Mucosa of rectum (tissue), 2 donors: ENCODE measurements around the gene KBTBD13.
A peak's percentile ranks its signal among the peaks of the same experiment; 100 is the strongest.

Experiments used
- H3K27ac ChIP-seq, 2 donors: one replicate each; pipeline ENCODE4 v1.7.0; 2013; ENCODE audit warnings: inconsistent platforms in 2 of 2, low read depth in 2 of 2, low read length in 2 of 2
- H3K27me3 ChIP-seq, 2 donors: one replicate each; pipeline ENCODE4 v1.7.0; 2013; ENCODE audit warnings: low read length in 2 of 2; ENCODE audit not compliant: control insufficient read depth in 2 of 2, insufficient read depth in 2 of 2
- H3K36me3 ChIP-seq, 2 donors: one replicate each; pipeline ENCODE4 v1.7.0; 2013; ENCODE audit warnings: low read length in 2 of 2; ENCODE audit not compliant: control insufficient read depth in 2 of 2, insufficient read depth in 2 of 2
- H3K4me1 ChIP-seq, 2 donors: one replicate each; pipeline ENCODE4 v1.7.0; 2013; ENCODE audit warnings: low read length in 2 of 2, mild to moderate bottlenecking in 1 of 2; ENCODE audit not compliant: control insufficient read depth in 2 of 2, insufficient read depth in 2 of 2
- H3K4me3 ChIP-seq, 2 donors: one replicate each; pipeline ENCODE4 v1.7.0; 2013; ENCODE audit warnings: low read length in 2 of 2
- H3K9ac ChIP-seq, 2 donors: one replicate each; pipeline ENCODE4 v1.7.0; 2013; ENCODE audit warnings: low read length in 2 of 2, low read depth in 1 of 2, mild to moderate bottlenecking in 1 of 2
- H3K9me3 ChIP-seq, 2 donors: one replicate each; pipeline ENCODE4 v1.7.0; 2013; ENCODE audit warnings: low read length in 2 of 2; ENCODE audit not compliant: control insufficient read depth in 2 of 2
- donor health status: healthy.
- donor health status: Normal muscosa, but diverticular disease.

Gene KBTBD13

DNA sequence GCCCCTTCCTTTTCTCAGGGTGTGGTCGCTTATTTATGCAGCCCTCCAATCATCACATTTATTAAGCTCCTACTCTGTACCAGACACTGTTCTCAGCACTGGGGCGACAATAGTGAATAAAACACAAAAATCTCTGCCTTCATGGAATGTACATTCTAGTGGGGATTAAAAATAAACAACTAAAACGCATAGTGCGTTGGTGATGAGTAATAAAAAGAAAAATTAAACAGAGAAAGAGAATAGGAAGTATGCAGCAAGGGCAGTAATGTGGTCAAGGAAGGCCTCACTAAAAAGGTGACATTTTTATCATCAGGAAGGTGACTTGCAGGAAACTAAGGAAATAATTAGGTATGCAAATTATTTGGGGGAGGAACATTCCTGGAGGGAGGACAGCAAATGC is 26.3 kb upstream of the KBTBD13 start:
- H3K36me3 ChIP-seq: peaks cover 12 to 13% of the 10 kb centered on the region in 2 donors
- H3K9ac ChIP-seq: no peak overlapping the region
- H3K4me3 ChIP-seq: no peak overlapping the region
- no peaks in the 10 kb centered on the region for H3K9me3 ChIP-seq
- peaks cover 15 to 19% of the 10 kb centered on the region in 2 donors for H3K4me1 ChIP-seq
- H3K27ac ChIP-seq: no peak overlapping the region
- no peaks in the 10 kb centered on the region for H3K27me3 ChIP-seq

DNA sequence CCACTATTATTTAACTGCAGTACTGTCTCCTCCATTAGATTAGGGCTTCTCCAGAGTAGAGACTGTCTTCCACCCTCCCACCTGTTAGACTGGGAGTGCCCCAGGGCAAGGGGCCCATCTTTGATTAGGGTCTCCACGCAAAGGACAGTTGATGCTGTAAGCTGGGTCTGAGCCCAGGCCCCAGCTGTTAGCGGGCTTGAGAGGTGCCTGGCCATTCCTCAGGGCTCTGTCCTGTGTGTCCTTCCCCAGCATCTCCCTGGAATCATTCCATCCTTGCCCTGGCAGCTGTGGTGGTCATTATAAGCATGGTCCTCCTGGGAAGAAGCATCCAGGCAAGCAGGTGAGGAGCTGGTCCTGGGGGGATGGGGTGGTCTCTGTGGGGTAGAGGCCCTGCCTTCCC is 25.3 kb upstream of the KBTBD13 start:
- Histone ChIP-seq H3K4me1 (peaks cover 12 to 21% of the 10 kb centered on the region in 2 donors), H3K36me3 (peaks cover 12 to 13% of the 10 kb centered on the region in 2 donors), H3K27ac (no peak overlapping the region), H3K27me3 (no peaks in the 10 kb centered on the region), H3K4me3 (no peak overlapping the region), H3K9ac (no peak overlapping the region), H3K9me3 (no peaks in the 10 kb centered on the region)

GRCh38 chr15:65052956-65053355 is 23.6 kb upstream of the KBTBD13 start:
- no peaks in the 10 kb centered on the region for H3K9me3 ChIP-seq
- H3K9ac ChIP-seq: no peak overlapping the region
- H3K4me1 ChIP-seq: peaks cover 20 to 21% of the 10 kb centered on the region in 2 donors
- H3K36me3 ChIP-seq: peaks cover 8 to 15% of the 10 kb centered on the region in 2 donors
- H3K4me3 ChIP-seq: no peak overlapping the region
- no peaks in the 10 kb centered on the region for H3K27me3 ChIP-seq
- H3K27ac ChIP-seq: no peak overlapping the region

DNA sequence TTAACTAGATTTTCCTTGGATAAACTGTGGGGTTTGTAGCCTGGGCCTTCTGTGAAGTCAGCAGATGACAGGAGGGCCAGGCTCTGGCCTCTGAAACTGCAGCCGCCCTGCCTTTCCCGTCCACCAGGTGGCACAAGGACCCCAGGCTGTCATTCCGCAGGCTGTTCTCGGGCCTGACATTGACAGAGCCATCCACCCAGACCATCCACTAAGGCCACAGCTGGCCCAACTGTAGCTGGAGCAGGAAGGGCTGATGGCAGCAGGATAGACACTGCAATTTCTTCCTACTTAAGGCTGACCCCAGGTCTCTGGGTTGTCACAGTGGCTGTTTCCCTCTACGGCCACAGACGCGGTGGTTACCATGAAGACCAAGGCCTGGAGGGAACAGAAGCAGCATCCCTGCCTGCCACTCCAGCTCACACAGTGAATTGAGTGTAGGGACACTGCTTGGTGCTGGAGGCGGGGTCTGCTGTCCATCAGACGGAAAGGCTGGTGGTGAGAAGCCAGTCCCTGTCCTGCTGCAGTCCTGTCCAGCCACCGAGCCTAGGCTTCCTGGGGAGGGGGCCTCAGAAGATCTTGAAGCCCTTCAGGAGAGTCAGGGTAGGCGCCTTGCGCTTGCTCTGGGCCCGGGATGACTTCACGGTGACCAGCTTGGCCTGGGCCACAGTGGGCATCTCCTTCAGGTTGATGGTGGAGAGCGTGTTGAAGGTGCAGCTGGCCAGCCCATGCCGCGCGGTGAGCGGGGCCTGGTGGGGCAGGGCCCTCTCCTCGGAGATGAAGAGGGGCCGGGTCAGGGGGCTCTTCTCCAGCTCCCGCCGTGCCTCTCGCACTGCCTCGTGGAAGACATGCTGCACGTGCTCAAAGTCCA is 22.0 kb upstream of the KBTBD13 start:
- Histone ChIP-seq H3K27me3 (no peaks in the 10 kb centered on the region), H3K36me3 (peaks cover 8 to 17% of the 10 kb centered on the region in 2 donors), H3K9ac (peak overlapping the region in 1 of 2 donors; percentile 34), H3K4me1 (peaks cover 17 to 18% of the 10 kb centered on the region in 2 donors), H3K9me3 (no peaks in the 10 kb centered on the region), H3K4me3 (no peak overlapping the region), H3K27ac (peak overlapping the region; percentile 9 to 45)

DNA sequence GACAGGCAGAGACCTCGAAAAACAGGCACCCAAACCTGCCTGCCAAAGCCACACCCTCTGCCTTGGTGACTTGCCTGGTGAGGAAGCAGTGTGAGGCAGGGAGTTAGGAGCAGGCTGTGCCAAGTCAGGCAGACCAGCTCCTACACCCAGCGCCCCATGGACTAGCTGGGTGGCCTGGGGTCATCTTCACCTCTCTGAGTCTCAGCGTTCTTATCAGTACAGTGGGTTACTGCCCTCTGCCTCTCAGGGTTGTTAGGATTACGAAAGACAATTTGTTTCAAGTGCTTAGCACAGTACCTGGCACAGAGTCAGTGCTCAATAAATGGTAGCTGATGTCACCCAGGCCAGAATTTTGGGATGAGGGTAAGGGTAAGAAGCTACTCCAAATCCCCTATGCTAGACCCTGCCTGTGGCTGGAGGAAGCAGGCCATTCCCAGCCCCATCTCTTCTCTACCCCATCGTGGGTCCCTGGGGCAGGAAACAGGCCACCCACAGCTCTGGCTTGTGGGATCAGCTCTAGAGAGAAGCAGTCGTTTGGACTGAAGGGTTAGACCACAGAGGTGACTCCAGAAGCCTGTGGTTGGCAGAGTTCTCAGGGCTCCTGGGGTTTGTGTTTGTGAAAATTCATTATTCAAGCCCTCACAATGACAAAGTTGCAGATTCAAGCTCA is 21.2 kb upstream of the KBTBD13 start:
- Histone ChIP-seq H3K9ac (no peak overlapping the region), H3K4me1 (peaks cover 12% of the 10 kb centered on the region in 2 donors), H3K4me3 (no peak overlapping the region), H3K36me3 (peaks cover 8 to 17% of the 10 kb centered on the region in 2 donors), H3K9me3 (no peaks in the 10 kb centered on the region), H3K27ac (peak overlapping the region; percentile 9 to 45), H3K27me3 (no peaks in the 10 kb centered on the region)

DNA sequence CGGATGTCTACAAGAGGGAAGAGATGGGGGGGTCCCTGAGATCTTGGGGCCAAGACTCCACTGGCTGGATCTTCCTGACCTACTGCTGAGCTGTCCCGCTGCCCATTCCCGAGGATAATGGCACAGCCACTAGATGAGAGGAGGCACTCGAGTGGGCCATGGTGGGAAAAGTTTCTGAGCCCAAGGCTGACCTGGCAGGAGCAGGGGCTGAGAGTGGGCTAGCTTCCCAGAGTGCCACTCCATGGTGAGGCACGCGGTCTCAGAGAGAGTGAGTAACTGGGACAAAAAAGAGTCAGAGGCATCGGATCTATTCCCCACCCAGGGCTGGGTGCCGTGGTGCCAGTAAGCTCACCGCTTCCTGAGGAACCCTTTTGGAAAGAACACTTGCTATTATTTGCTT is 20.4 kb upstream of the KBTBD13 start:
- Histone ChIP-seq H3K4me1 (peaks cover 12 to 14% of the 10 kb centered on the region in 2 donors), H3K27ac (no peak overlapping the region), H3K27me3 (no peaks in the 10 kb centered on the region), H3K36me3 (peaks cover 8 to 17% of the 10 kb centered on the region in 2 donors), H3K4me3 (no peak overlapping the region), H3K9ac (no peak overlapping the region), H3K9me3 (no peaks in the 10 kb centered on the region)

GRCh38 chr15:65056868-65057548 is 19.5 kb upstream of the KBTBD13 start:
- Histone ChIP-seq H3K4me1 (peaks cover 14 to 15% of the 10 kb centered on the region in 2 donors), H3K9me3 (no peaks in the 10 kb centered on the region), H3K4me3 (no peak overlapping the region), H3K9ac (no peak overlapping the region), H3K27me3 (no peaks in the 10 kb centered on the region), H3K36me3 (peaks cover 3 to 12% of the 10 kb centered on the region in 2 donors), H3K27ac (peak overlapping the region in 1 of 2 donors; percentile 38)

- Histone ChIP-seq H3K9me3 (no peaks in the 10 kb centered on the region), H3K4me3 (no peak overlapping the region), H3K4me1 (peaks cover 14 to 15% of the 10 kb centered on the region in 2 donors), H3K9ac (no peak overlapping the region), H3K36me3 (peaks cover 3 to 10% of the 10 kb centered on the region in 2 donors), H3K27me3 (no peaks in the 10 kb centered on the region), H3K27ac (peak overlapping the region in 1 of 2 donors; percentile 38)
These were observed 19.0 kb upstream of the KBTBD13 start for GRCh38 chr15:65057549-65057940.

DNA sequence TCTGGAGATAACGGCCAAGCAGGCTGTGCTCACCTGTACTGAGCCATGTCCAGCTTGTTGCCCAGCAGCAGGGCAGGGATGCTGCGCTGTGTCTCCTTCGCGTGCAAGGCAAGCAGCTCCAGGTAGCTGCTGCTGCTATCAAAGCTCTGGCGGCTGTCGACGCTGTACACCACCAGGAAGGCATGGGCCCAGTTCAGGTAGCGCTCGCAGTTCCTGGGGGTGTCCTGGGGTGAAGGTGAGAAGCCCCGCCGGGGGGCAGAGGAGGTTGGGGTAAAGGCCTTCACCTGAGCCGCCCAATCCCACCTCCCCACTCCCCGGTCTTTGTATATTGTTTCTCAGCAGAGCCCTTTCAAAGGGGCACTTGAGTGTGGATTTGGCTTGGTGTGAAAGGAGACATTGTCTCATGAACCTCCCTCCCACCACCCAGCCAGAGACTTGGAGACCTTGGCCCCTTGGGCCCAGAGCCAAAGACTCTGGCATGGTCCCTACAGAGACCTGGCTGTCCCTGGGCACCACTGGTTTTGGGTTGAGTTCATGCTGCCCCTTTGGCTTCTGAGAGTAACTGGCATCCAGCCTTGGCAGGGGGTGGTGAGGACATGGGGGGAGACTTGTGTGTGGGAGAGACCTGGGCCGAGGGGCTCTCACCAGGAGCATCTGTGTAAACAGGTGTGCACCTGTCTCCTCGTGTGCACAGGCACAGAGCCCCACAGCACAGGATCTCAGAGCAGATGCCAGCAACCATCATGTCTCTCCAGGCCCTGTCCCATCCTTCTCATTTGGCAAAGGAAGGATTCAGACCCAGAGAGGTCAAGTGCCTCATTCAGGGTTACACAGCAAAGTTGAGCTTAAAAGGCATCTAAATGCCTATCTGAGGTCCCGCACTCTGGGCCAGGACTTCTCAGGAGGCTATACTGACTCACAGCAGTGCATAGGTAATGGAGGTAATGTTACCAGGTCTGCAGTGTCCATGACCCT is 17.9 kb upstream of the KBTBD13 start:
- Histone ChIP-seq H3K36me3 (peaks cover 0 to 7% of the 10 kb centered on the region in 2 donors), H3K4me1 (peaks cover 15 to 16% of the 10 kb centered on the region in 2 donors), H3K9me3 (no peaks in the 10 kb centered on the region), H3K27ac (no peak overlapping the region), H3K27me3 (no peaks in the 10 kb centered on the region), H3K4me3 (no peak overlapping the region), H3K9ac (no peak overlapping the region)
